ENCODE results near the gene PARD3.

Gene PARD3

GRCh38 chr10:34172936-34173533 is 642.1 kb downstream of the PARD3 start:
- no peaks in the 10 kb centered on the region for H3K27me3 ChIP-seq (ENCODE audit: insufficient read depth, low read length)
- H3K79me2 ChIP-seq (ENCODE audit: control insufficient read depth, insufficient read depth, low read length, unreplicated experiment), result no peaks in the 10 kb centered on the region
- no peak overlapping the region for H3K4me3 ChIP-seq (ENCODE audit: low read depth, low read length)
- H2AFZ ChIP-seq (ENCODE audit: low read length, unreplicated experiment), result no peak overlapping the region
- no peaks in the 10 kb centered on the region for H3K4me1 ChIP-seq (ENCODE audit: control insufficient read depth, insufficient read depth, low read length, unreplicated experiment)
- no peak overlapping the region for H3K27ac ChIP-seq (ENCODE audit: low read depth, low read length)
- no peaks in the 10 kb centered on the region for H3K36me3 ChIP-seq (ENCODE audit: insufficient read depth, low read length)

- no peaks in the 10 kb centered on the region for H3K36me3 ChIP-seq (ENCODE audit: insufficient read depth, low read length)
- no peak overlapping the region for H2AFZ ChIP-seq (ENCODE audit: low read length, unreplicated experiment)
- no peaks in the 10 kb centered on the region for H3K79me2 ChIP-seq (ENCODE audit: control insufficient read depth, insufficient read depth, low read length, unreplicated experiment)
- no peak overlapping the region for H3K4me3 ChIP-seq (ENCODE audit: low read depth, low read length)
- H3K27me3 ChIP-seq (ENCODE audit: insufficient read depth, low read length), result no peaks in the 10 kb centered on the region
- no peaks in the 10 kb centered on the region for H3K4me1 ChIP-seq (ENCODE audit: control insufficient read depth, insufficient read depth, low read length, unreplicated experiment)
- no peak overlapping the region for H3K27ac ChIP-seq (ENCODE audit: low read depth, low read length)
Observed at GRCh38 chr10:34171957-34172527, 643.1 kb downstream of the PARD3 start.

DNA sequence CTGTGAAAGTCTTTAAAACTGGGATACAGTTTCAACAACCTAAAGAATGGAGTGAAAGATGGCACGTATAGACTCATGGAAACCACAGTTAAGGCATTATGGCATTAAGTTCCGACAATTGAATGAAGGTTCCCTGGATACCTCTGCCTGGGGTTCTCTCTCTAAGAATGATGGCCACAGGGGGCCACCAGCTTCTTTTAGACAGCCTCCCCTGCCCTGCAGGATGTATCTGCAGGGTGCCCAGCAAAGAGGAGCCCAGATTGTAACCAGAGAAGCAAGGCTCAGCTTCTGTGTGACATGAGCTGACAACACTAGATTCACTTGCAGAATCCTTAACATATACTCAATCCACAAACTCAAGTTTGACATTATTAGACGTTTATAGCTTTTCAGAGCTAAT is 645.4 kb downstream of the PARD3 start:
- Histone ChIP-seq H3K27me3 (ENCODE audit: insufficient read depth, low read length) (no peaks in the 10 kb centered on the region), H3K79me2 (ENCODE audit: control insufficient read depth, insufficient read depth, low read length, unreplicated experiment) (no peaks in the 10 kb centered on the region), H2AFZ (ENCODE audit: low read length, unreplicated experiment) (no peak overlapping the region), H3K4me1 (ENCODE audit: control insufficient read depth, insufficient read depth, low read length, unreplicated experiment) (no peaks in the 10 kb centered on the region), H3K36me3 (ENCODE audit: insufficient read depth, low read length) (no peaks in the 10 kb centered on the region), H3K4me3 (ENCODE audit: low read depth, low read length) (no peak overlapping the region), H3K27ac (ENCODE audit: low read depth, low read length) (no peak overlapping the region)

DNA sequence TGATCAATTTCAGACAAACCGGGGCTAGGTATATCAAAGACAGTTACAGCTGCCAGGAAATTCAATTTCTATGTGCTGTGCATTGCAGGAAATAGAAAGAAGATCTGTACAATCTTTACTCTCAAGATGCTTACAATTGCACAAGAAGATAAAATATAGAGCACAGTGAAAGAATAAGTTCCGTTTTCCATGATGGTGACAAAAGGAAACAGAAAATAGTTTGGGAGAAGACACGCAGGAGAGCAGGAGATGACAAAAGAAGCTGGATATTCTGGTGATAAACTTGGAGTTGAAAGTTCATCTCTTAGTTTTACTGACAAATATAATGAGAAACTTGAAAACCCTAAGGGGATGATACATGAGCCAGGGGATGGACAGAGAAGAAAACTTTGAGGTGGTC is 646.0 kb downstream of the PARD3 start:
- Histone ChIP-seq H3K79me2 (ENCODE audit: control insufficient read depth, insufficient read depth, low read length, unreplicated experiment) (no peaks in the 10 kb centered on the region), H3K27me3 (ENCODE audit: insufficient read depth, low read length) (no peaks in the 10 kb centered on the region), H3K27ac (ENCODE audit: low read depth, low read length) (no peak overlapping the region), H3K36me3 (ENCODE audit: insufficient read depth, low read length) (no peaks in the 10 kb centered on the region), H2AFZ (ENCODE audit: low read length, unreplicated experiment) (no peak overlapping the region), H3K4me3 (ENCODE audit: low read depth, low read length) (no peak overlapping the region), H3K4me1 (ENCODE audit: control insufficient read depth, insufficient read depth, low read length, unreplicated experiment) (no peaks in the 10 kb centered on the region)

- H3K36me3 ChIP-seq (ENCODE audit: insufficient read depth, low read length), result no peaks in the 10 kb centered on the region
- H2AFZ ChIP-seq (ENCODE audit: low read length, unreplicated experiment), result no peak overlapping the region
- H3K4me3 ChIP-seq (ENCODE audit: low read depth, low read length), result no peak overlapping the region
- H3K27ac ChIP-seq (ENCODE audit: low read depth, low read length), result no peak overlapping the region
- no peaks in the 10 kb centered on the region for H3K79me2 ChIP-seq (ENCODE audit: control insufficient read depth, insufficient read depth, low read length, unreplicated experiment)
- no peaks in the 10 kb centered on the region for H3K27me3 ChIP-seq (ENCODE audit: insufficient read depth, low read length)
- no peaks in the 10 kb centered on the region for H3K4me1 ChIP-seq (ENCODE audit: control insufficient read depth, insufficient read depth, low read length, unreplicated experiment)
Observed at GRCh38 chr10:34168439-34168838, 646.7 kb downstream of the PARD3 start.

DNA sequence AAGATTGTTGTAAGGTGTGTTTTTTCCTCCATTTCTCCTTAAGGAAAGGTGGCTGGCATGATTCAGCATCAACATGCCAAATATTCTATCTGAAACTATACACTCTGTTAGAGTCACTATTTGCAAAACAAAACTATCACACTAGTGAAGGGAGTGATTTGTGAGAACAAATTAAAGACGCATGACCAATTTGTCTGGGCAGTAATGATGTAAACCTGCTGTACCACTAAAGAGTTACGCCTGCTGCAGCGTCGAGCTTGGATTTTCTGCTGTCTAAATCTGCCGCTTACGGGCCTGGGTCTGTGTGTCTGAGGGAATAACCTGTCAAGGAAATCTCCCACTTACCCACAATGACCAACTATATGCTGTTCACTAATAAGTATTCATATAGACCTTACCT is 648.3 kb downstream of the PARD3 start:
- Histone ChIP-seq H3K79me2 (ENCODE audit: control insufficient read depth, insufficient read depth, low read length, unreplicated experiment) (no peaks in the 10 kb centered on the region), H3K27ac (ENCODE audit: low read depth, low read length) (no peak overlapping the region)

GRCh38 chr10:34166354-34166753 is 648.7 kb downstream of the PARD3 start:
- no peak overlapping the region for H3K4me3 ChIP-seq (ENCODE audit: low read depth, low read length)
- no peaks in the 10 kb centered on the region for H3K27me3 ChIP-seq (ENCODE audit: insufficient read depth, low read length)
- H3K27ac ChIP-seq (ENCODE audit: low read depth, low read length), result no peak overlapping the region
- no peaks in the 10 kb centered on the region for H3K4me1 ChIP-seq (ENCODE audit: control insufficient read depth, insufficient read depth, low read length, unreplicated experiment)
- H3K79me2 ChIP-seq (ENCODE audit: control insufficient read depth, insufficient read depth, low read length, unreplicated experiment), result no peaks in the 10 kb centered on the region
- H3K36me3 ChIP-seq (ENCODE audit: insufficient read depth, low read length), result no peaks in the 10 kb centered on the region
- no peak overlapping the region for H2AFZ ChIP-seq (ENCODE audit: low read length, unreplicated experiment)

More for the DNA sequence above, 648.3 kb downstream of the PARD3 start:
- no peaks in the 10 kb centered on the region for H3K4me1 ChIP-seq (ENCODE audit: control insufficient read depth, insufficient read depth, low read length, unreplicated experiment)
- H3K4me3 ChIP-seq (ENCODE audit: low read depth, low read length), result no peak overlapping the region
- no peaks in the 10 kb centered on the region for H3K36me3 ChIP-seq (ENCODE audit: insufficient read depth, low read length)
- no peaks in the 10 kb centered on the region for H3K27me3 ChIP-seq (ENCODE audit: insufficient read depth, low read length)
- no peak overlapping the region for H2AFZ ChIP-seq (ENCODE audit: low read length, unreplicated experiment)

- no peaks in the 10 kb centered on the region for H3K4me1 ChIP-seq (ENCODE audit: control insufficient read depth, insufficient read depth, low read length, unreplicated experiment)
- H3K27ac ChIP-seq (ENCODE audit: low read depth, low read length), result no peak overlapping the region
- no peaks in the 10 kb centered on the region for H3K27me3 ChIP-seq (ENCODE audit: insufficient read depth, low read length)
- H2AFZ ChIP-seq (ENCODE audit: low read length, unreplicated experiment), result no peak overlapping the region
- H3K79me2 ChIP-seq (ENCODE audit: control insufficient read depth, insufficient read depth, low read length, unreplicated experiment), result no peaks in the 10 kb centered on the region
- H3K4me3 ChIP-seq (ENCODE audit: low read depth, low read length), result no peak overlapping the region
- H3K36me3 ChIP-seq (ENCODE audit: insufficient read depth, low read length), result no peaks in the 10 kb centered on the region
Observed at GRCh38 chr10:34164029-34164428, 651.1 kb downstream of the PARD3 start.

- Histone ChIP-seq H3K79me2 (ENCODE audit: control insufficient read depth, insufficient read depth, low read length, unreplicated experiment) (no peaks in the 10 kb centered on the region), H3K36me3 (ENCODE audit: insufficient read depth, low read length) (no peaks in the 10 kb centered on the region), H3K4me3 (ENCODE audit: low read depth, low read length) (no peak overlapping the region), H2AFZ (ENCODE audit: low read length, unreplicated experiment) (no peak overlapping the region), H3K27ac (ENCODE audit: low read depth, low read length) (no peak overlapping the region), H3K4me1 (ENCODE audit: control insufficient read depth, insufficient read depth, low read length, unreplicated experiment) (no peaks in the 10 kb centered on the region), H3K27me3 (ENCODE audit: insufficient read depth, low read length) (no peaks in the 10 kb centered on the region)
Observed at GRCh38 chr10:34163075-34163905, 651.8 kb downstream of the PARD3 start.

GRCh38 chr10:34161777-34162370 is 653.2 kb downstream of the PARD3 start:
- Histone ChIP-seq H3K4me1 (ENCODE audit: control insufficient read depth, insufficient read depth, low read length, unreplicated experiment) (peaks cover 9% of the 10 kb centered on the region), H3K27ac (ENCODE audit: low read depth, low read length) (no peak overlapping the region), H2AFZ (ENCODE audit: low read length, unreplicated experiment) (no peak overlapping the region), H3K4me3 (ENCODE audit: low read depth, low read length) (no peak overlapping the region), H3K36me3 (ENCODE audit: insufficient read depth, low read length) (no peaks in the 10 kb centered on the region), H3K79me2 (ENCODE audit: control insufficient read depth, insufficient read depth, low read length, unreplicated experiment) (no peaks in the 10 kb centered on the region), H3K27me3 (ENCODE audit: insufficient read depth, low read length) (no peaks in the 10 kb centered on the region)
